WTC11 (cell line): ENCODE results near the gene HTATSF1. TPM values are rescaled to one million over a fixed set of nuclear protein-coding genes. Genes with fewer than 3 reads are reported as not detected.

ENCODE experiments used
- ATAC-seq: fragments of 200-7000 bp; cut with Tn5 transposase; 2 replicates; pipeline ENCODE4 v1.10.0; 2021; ENCODE audit warnings: mild to moderate bottlenecking, moderate library complexity
- CTCF ChIA-PET: fragments of 300-600 bp; sonication (Branson Sonifier 250); formaldehyde crosslinking; loops from one replicate; lab custom pipeline; 2021; ENCODE audit warnings: antibody characterized with exemption; lab: Charles Lee
- POLR2A ChIA-PET: fragments of 350-600 bp; sonication (Branson Sonifier 250); formaldehyde crosslinking; loops from one replicate; lab custom pipeline; 2021; ENCODE audit warnings: antibody characterized with exemption; lab: Charles Lee
- DNase-seq: peaks from one replicate; pipeline ENCODE4 v3.0.0; 2021; ENCODE audit warnings: low spot score
- H3K27ac Mint-ChIP-seq: 2 replicates; pipeline ENCODE4 v1.8.0; 2021; ENCODE audit warnings: mixed read lengths
- H3K27me3 Mint-ChIP-seq: 2 replicates; pipeline ENCODE4 v1.8.0; 2021; ENCODE audit warnings: low read depth, mild to moderate bottlenecking, moderate library complexity, mixed read lengths
- H3K36me3 Mint-ChIP-seq: 2 replicates; pipeline ENCODE4 v1.8.0; 2021; ENCODE audit warnings: mixed read lengths
- H3K4me1 Mint-ChIP-seq: 2 replicates; pipeline ENCODE4 v1.8.0; 2022; ENCODE audit warnings: mixed read lengths
- H3K4me3 Mint-ChIP-seq: 2 replicates; pipeline ENCODE4 v1.8.0; 2021; ENCODE audit warnings: mild to moderate bottlenecking, moderate library complexity, mixed read lengths
- H3K9me3 Mint-ChIP-seq: 2 replicates; pipeline ENCODE4 v1.8.0; 2021; ENCODE audit warnings: mixed read lengths
- CBFB ChIP-seq: sonication (generic); formaldehyde crosslinking; IDR thresholded peaks from 2 replicates; pipeline ENCODE4 v1.8.1; 2022; ENCODE audit warnings: mild to moderate bottlenecking, low read depth, missing genetic modification reagents
- FOXP1 ChIP-seq: sonication (generic); formaldehyde crosslinking; IDR thresholded peaks from 2 replicates; pipeline ENCODE4 v1.8.0; 2022; ENCODE audit warnings: missing genetic modification reagents, mild to moderate bottlenecking, moderate library complexity, borderline replicate concordance
- JAZF1 ChIP-seq: fragments of 250-450 bp; sonication (Bioruptor Pico); IDR thresholded peaks from 2 replicates; pipeline ENCODE4 v1.9.0; 2021; ENCODE audit warnings: moderate library complexity, mild to moderate bottlenecking, inconsistent platforms
- MXD4 ChIP-seq: fragments of 250-450 bp; sonication (Bioruptor Pico); IDR thresholded peaks from 2 replicates; pipeline ENCODE4 v1.8.0; 2021; ENCODE audit warnings: mild to moderate bottlenecking, moderate library complexity, borderline replicate concordance
- NR1H2 ChIP-seq: sonication (generic); formaldehyde crosslinking; IDR thresholded peaks from 2 replicates; pipeline ENCODE4 v1.9.0; 2021; ENCODE audit warnings: mild to moderate bottlenecking, moderate library complexity, missing genetic modification reagents
- NR2C2 ChIP-seq: sonication (generic); formaldehyde crosslinking; IDR thresholded peaks from 2 replicates; pipeline ENCODE4 v1.8.0; 2022; ENCODE audit warnings: mild to moderate bottlenecking, missing genetic modification reagents
- NR3C1 ChIP-seq: sonication (generic); formaldehyde crosslinking; conservative IDR thresholded peaks from 2 replicates; pipeline ENCODE4 v1.8.1; 2023; ENCODE audit warnings: low read depth, mild to moderate bottlenecking, missing genetic modification reagents
- ZNF121 ChIP-seq: sonication (generic); formaldehyde crosslinking; IDR thresholded peaks from 2 replicates; pipeline ENCODE4 v1.8.0; 2023; ENCODE audit warnings: missing genetic modification reagents
- ZNF232 ChIP-seq: sonication (generic); formaldehyde crosslinking; IDR thresholded peaks from 2 replicates; pipeline ENCODE4 v1.8.0; 2022; ENCODE audit warnings: mild to moderate bottlenecking, missing genetic modification reagents
- ZNF396 ChIP-seq: fragments of 250-450 bp; sonication (Bioruptor Pico); IDR thresholded peaks from 2 replicates; pipeline ENCODE4 v1.8.0; 2021; ENCODE audit warnings: mild to moderate bottlenecking, moderate library complexity, borderline replicate concordance
- ZSCAN18 ChIP-seq: fragments of 250-450 bp; sonication (Bioruptor Pico); IDR thresholded peaks from 2 replicates; pipeline ENCODE4 v2.1.2; 2022; ENCODE audit warnings: mild to moderate bottlenecking, moderate library complexity
- microRNA-seq: library from miRNA; unstranded; fragments of <30 nt; microRNA quantifications from one replicate; pipeline ENCODE4 v1.2.0, GENCODE V29; 2022; ENCODE audit warnings: borderline number of aligned reads
- total RNA-seq: library from RNA; stranded (reverse); gene quantifications from 3 replicates; pipeline ENCODE4 v1.2.3, GENCODE V29; 2021
- TF ChIP-seq, protein P1 (sequence below): sonication (generic); formaldehyde crosslinking; IDR thresholded peaks from 2 replicates; pipeline ENCODE4 v1.8.1; 2022; ENCODE audit warnings: missing genetic modification reagents, borderline replicate concordance
- TF ChIP-seq, protein P2 (sequence below): sonication (generic); formaldehyde crosslinking; IDR thresholded peaks from 2 replicates; pipeline ENCODE4 v1.8.1; 2023; ENCODE audit warnings: mild to moderate bottlenecking, moderate library complexity, missing genetic modification reagents

HTATSF1 gene
- total RNA-seq, 1 experiment from 2014 or later: 44.6 TPM

DNA sequence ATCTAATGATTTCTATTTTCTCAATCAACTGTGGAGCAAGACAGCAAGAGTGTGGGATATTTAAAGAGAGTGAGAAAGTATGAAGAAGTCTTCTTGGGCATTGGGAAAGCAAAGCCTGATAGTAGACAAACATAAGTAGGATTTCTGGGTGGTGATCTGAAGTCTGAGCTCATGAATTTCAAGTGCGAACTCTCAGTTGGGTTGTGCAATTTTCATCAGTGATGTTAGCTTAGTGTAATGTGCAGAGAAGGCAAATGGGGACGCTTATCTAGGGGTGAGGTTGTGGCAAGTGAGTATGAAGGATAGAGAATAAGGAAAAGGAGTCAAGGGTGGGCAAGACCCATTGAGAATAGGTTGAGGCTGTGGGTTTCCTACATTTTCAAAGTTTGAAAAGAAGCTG lies 58.3 kb downstream of the HTATSF1 start:
- no peak for ATAC-seq
- Mint-ChIP-seq H3K27ac (no peak overlapping the region), H3K9me3 (no peaks in the 10 kb centered on the region), H3K36me3 (no peaks in the 10 kb centered on the region), H3K4me3 (no peak overlapping the region), H3K4me1 (no peaks in the 10 kb centered on the region), H3K27me3 (no peaks in the 10 kb centered on the region)
- ChIA-PET POLR2A (no interaction called here), CTCF (no interaction called here)
- TF ChIP-seq, protein P1, sequence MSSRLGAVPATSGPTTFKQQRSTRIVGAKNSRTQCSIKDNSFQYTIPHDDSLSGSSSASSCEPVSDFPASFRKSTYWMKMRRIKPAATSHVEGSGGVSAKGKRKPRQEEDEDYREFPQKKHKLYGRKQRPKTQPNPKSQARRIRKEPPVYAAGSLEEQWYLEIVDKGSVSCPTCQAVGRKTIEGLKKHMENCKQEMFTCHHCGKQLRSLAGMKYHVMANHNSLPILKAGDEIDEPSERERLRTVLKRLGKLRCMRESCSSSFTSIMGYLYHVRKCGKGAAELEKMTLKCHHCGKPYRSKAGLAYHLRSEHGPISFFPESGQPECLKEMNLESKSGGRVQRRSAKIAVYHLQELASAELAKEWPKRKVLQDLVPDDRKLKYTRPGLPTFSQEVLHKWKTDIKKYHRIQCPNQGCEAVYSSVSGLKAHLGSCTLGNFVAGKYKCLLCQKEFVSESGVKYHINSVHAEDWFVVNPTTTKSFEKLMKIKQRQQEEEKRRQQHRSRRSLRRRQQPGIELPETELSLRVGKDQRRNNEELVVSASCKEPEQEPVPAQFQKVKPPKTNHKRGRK: no peak
- TF ChIP-seq ZNF232 (CRISPR knock-in tag): no peak
- TF ChIP-seq FOXP1 (CRISPR knock-in tag): no peak
- TF ChIP-seq ZSCAN18 (CRISPR knock-in tag): no peak
- TF ChIP-seq, protein P2, sequence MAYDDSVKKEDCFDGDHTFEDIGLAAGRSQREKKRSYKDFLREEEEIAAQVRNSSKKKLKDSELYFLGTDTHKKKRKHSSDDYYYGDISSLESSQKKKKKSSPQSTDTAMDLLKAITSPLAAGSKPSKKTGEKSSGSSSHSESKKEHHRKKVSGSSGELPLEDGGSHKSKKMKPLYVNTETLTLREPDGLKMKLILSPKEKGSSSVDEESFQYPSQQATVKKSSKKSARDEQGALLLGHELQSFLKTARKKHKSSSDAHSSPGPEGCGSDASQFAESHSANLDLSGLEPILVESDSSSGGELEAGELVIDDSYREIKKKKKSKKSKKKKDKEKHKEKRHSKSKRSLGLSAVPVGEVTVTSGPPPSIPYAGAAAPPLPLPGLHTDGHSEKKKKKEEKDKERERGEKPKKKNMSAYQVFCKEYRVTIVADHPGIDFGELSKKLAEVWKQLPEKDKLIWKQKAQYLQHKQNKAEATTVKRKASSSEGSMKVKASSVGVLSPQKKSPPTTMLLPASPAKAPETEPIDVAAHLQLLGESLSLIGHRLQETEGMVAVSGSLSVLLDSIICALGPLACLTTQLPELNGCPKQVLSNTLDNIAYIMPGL: no peak
- TF ChIP-seq ZNF121 (CRISPR knock-in tag): no peak
- TF ChIP-seq JAZF1: no peak
- no peak for TF ChIP-seq ZNF396 (CRISPR knock-in tag)
- TF ChIP-seq CBFB: no peak
- no peak for TF ChIP-seq NR2C2
- no peak for TF ChIP-seq NR3C1 (CRISPR knock-in tag)
- no peak for TF ChIP-seq NR1H2 (CRISPR knock-in tag)
- no peak for TF ChIP-seq MXD4
- DNase-seq: no peak

Small RNA genes within 50 kb of the gene (microRNA-seq; reads per million reads assigned to microRNA genes)
- gene MIR934: not detected

Other genes starting within 250 kb of the HTATSF1 start
- 12.3 to 12.4 TPM (median 12.4 TPM) in 3 replicates for gene MAP7D3, start 246.2 kb upstream of the HTATSF1 start, total RNA-seq
- not detected in 3 replicates for gene ADGRG4, start 196.6 kb upstream of the HTATSF1 start, total RNA-seq
- gene BRS3, start 9.6 kb upstream of the HTATSF1 start, total RNA-seq: not detected in 3 replicates
- gene VGLL1, start 34.6 kb downstream of the HTATSF1 start, total RNA-seq: not detected in 3 replicates
- 0.11 TPM in 1 of 3 replicates, not detected in the others for gene CD40LG, start 150.6 kb downstream of the HTATSF1 start, total RNA-seq